Peyer's patch (tissue), 4 donors: Measurements from ENCODE around the gene PELI2. TPM values are rescaled to one million over a fixed set of nuclear protein-coding genes. Genes with fewer than 3 reads are reported as not detected.

Experiments
- DNase-seq, 3 donors: peaks; one replicate each; pipeline ENCODE4 v3.0.0-alpha.2; 2017 to 2019
- H3K27ac ChIP-seq, 4 donors: fragments of 200-600 bp; sonication (generic); one replicate each; pipeline ENCODE4 v1.5.1; 2016 to 2019
- H3K27me3 ChIP-seq, 2 donors: fragments of 200-600 bp; sonication (generic); one replicate each; pipeline ENCODE4 v1.5.1; 2019
- H3K36me3 ChIP-seq, 3 donors: fragments of 200-600 bp; sonication (generic); one replicate each; pipeline ENCODE4 v1.5.1; 2016 to 2019
- H3K4me1 ChIP-seq, 4 donors: fragments of 200-600 bp; sonication (generic); one replicate each; pipeline ENCODE4 v1.5.1; 2016 to 2019
- H3K4me3 ChIP-seq, 4 donors: fragments of 200-600 bp; sonication (generic); 1 replicate in 3 of 4; 2 replicates in 1 of 4; pipeline ENCODE4 v1.5.1; 2016 to 2019; ENCODE audit warnings: mild to moderate bottlenecking in 1 of 4
- H3K9me3 ChIP-seq, 4 donors: fragments of 200-600 bp; sonication (generic); one replicate each; pipeline ENCODE4 v1.5.1; 2016 to 2019; ENCODE audit warnings: mild to moderate bottlenecking in 1 of 4
- POLR2A ChIP-seq, 2 donors: fragments of 450-650 bp; IDR thresholded peaks; one replicate each; pipeline ENCODE4 v1.5.1; 2017; ENCODE audit warnings: antibody characterized with exemption in 2 of 2, mild to moderate bottlenecking in 2 of 2, moderate library complexity in 2 of 2
- total RNA-seq, 4 donors: library from RNA; depleted of rRNA; stranded (reverse); fragments of >200 nt; gene quantifications; one replicate each; pipeline ENCODE4 v1.1.0, GENCODE V29; 2016
- TF ChIP-seq, protein P1 (sequence below), 6 experiments: fragments of 450-650 bp in 4 of 6; fragments of 200-600 bp in 2 of 6; sonication (generic) in 1 of 6; IDR thresholded peaks; one replicate each; pipeline ENCODE4 v1.5.1; 2017 to 2019; ENCODE audit warnings: antibody characterized with exemption in 6 of 6, mild to moderate bottlenecking in 3 of 6, moderate library complexity in 1 of 6

The PELI2 gene
- total RNA-seq, 4 donors from 2014 or later: 15.2 to 28.9 (median 18.6) TPM

DNA sequence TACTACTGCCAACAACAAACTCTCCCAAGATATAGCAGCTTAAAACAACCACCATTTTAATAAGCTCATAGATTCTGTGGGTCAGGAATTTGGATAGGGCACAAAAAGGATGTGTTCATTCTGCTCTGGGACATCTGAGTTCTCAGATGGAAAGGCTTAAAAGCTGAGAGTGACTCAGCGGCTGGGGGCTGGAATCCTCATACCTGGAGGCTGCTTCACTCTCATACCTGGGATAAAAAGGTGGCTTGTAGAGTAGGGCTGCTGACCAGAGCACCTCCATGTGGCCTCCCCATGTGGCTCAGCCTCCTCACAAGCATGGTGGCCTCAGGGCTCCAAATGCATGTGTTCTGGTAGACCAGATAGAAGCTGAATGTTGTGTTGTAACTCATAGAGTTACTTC, 20.2 kb upstream of the PELI2 start:
- DNase-seq: no peak
- no peaks in the 10 kb centered on the region for H3K9me3 ChIP-seq
- no peaks in the 10 kb centered on the region for H3K36me3 ChIP-seq
- TF ChIP-seq, protein P1, sequence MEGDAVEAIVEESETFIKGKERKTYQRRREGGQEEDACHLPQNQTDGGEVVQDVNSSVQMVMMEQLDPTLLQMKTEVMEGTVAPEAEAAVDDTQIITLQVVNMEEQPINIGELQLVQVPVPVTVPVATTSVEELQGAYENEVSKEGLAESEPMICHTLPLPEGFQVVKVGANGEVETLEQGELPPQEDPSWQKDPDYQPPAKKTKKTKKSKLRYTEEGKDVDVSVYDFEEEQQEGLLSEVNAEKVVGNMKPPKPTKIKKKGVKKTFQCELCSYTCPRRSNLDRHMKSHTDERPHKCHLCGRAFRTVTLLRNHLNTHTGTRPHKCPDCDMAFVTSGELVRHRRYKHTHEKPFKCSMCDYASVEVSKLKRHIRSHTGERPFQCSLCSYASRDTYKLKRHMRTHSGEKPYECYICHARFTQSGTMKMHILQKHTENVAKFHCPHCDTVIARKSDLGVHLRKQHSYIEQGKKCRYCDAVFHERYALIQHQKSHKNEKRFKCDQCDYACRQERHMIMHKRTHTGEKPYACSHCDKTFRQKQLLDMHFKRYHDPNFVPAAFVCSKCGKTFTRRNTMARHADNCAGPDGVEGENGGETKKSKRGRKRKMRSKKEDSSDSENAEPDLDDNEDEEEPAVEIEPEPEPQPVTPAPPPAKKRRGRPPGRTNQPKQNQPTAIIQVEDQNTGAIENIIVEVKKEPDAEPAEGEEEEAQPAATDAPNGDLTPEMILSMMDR (IDR thresholded peaks at IDR 0.05): no peak
- TF ChIP-seq POLR2A (IDR thresholded peaks at IDR 0.05): no peak
- no peak overlapping the region for H3K27ac ChIP-seq
- no peak overlapping the region for H3K4me3 ChIP-seq
- H3K27me3 ChIP-seq: no peaks in the 10 kb centered on the region
- no peaks in the 10 kb centered on the region for H3K4me1 ChIP-seq

DNA sequence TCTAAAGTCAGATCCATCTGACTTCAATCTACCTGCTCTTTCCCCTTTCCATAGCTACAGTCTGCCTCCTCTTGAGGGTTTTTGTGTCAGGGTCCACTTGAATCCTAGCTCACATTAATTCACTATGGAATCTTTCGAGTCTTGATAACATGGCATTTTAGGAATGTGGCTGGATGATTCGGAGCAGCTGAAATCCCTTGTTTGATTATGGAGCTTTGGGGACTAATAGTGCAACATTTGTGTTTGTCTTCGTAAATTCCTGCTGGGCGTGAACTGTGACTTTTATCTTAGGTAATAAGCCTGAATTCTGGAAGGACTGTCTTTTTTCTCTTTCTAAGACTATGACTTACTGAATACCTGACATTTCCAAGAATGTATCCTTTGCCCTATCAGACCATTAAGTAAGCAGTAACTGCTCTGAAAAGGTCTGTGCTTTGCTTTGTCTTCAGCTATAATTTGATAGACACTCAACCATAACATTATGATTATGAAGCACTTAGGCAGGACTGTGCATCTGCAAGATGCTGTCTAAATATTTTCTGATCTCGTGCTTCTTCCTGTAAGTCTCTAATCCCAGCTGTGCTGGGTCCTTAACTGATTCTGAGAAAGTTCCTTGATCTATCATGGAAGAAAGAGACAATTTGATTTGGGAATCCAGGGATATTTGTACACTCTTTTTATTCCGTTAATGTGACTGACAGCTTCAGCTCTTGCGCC, 19.0 kb upstream of the PELI2 start:
- no peak overlapping the region for H3K4me3 ChIP-seq
- no peak for TF ChIP-seq POLR2A (IDR thresholded peaks at IDR 0.05)
- no peaks in the 10 kb centered on the region for H3K9me3 ChIP-seq
- no peaks in the 10 kb centered on the region for H3K36me3 ChIP-seq
- no peak for DNase-seq
- H3K27ac ChIP-seq: no peak overlapping the region
- H3K27me3 ChIP-seq: no peaks in the 10 kb centered on the region
- no peaks in the 10 kb centered on the region for H3K4me1 ChIP-seq

DNA sequence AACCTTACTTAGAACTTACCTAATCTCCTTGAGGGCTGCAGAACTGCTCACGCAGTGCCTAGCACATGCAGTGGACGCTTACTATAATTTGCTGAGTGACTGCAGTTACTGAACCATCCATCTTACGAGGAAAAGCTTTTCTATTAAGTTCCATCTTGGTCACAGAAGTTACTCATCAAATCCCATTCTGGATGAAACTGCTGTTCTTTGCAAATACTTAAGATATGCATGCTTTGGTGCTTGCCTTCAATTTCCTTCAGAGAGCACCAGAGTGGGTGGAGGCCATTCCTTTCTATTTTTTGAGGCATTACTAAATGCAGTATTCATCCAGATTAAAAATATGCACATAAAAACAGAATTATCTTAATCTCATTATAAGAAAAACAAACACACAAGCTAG, 17.7 kb upstream of the PELI2 start:
- Histone ChIP-seq H3K9me3 (no peaks in the 10 kb centered on the region), H3K27ac (no peak overlapping the region), H3K4me1 (no peaks in the 10 kb centered on the region), H3K36me3 (no peaks in the 10 kb centered on the region), H3K27me3 (no peaks in the 10 kb centered on the region), H3K4me3 (no peak overlapping the region)
- no peak for DNase-seq
- TF ChIP-seq, protein P1 (IDR thresholded peaks at IDR 0.05): no peak
- no peak for TF ChIP-seq POLR2A (IDR thresholded peaks at IDR 0.05)

DNA sequence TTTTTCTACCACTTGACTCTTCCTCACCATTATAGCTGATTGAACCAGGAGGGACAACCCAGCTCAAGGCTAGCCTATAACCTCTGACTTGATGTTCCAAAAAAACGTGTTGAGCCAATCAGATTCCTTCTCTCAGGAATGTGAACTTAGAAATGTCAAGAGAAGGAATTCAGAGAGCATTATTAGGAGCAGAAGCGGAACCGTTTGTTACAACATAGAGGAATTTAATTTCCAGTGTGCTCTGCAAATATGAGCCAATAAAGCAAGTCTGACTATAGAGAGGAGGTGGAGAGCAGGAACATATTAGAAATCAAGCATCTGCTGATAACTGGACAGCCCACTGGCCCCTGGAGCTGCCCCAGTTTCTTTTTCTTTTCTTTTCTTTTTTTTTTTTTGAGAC, 15.3 kb upstream of the PELI2 start:
- no peak overlapping the region for H3K27ac ChIP-seq
- TF ChIP-seq, protein P1 (IDR thresholded peaks at IDR 0.05): no peak
- TF ChIP-seq POLR2A (IDR thresholded peaks at IDR 0.05): no peak

DNA sequence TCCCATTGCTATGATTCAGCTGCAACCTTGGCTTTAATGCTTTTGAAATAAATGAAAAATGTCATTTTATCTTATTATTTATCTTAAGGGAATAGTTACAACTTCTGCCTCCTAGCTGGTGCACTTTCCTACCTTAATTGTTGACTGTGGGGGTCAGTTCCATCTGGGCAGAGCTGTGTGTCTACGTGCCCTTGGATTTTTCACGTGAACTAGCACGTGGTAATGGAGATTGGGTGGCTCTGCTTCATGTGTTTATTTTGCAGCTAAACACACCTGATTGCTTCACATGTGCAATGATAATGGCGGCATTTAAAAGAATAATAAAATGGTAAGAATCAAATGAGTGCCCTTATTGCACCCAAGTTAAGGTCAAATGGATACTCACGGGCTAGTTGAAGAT, 10.6 kb upstream of the PELI2 start:
- Histone ChIP-seq H3K4me1 (no peaks in the 10 kb centered on the region), H3K4me3 (no peak overlapping the region), H3K27me3 (no peaks in the 10 kb centered on the region), H3K27ac (no peak overlapping the region), H3K36me3 (no peaks in the 10 kb centered on the region), H3K9me3 (no peaks in the 10 kb centered on the region)
- TF ChIP-seq POLR2A (IDR thresholded peaks at IDR 0.05): no peak
- TF ChIP-seq, protein P1 (IDR thresholded peaks at IDR 0.05): no peak
- DNase-seq: no peak

More for the DNA sequence above, 15.3 kb upstream of the PELI2 start:
- no peak for DNase-seq
- Histone ChIP-seq H3K36me3 (no peaks in the 10 kb centered on the region), H3K27me3 (no peaks in the 10 kb centered on the region), H3K9me3 (no peaks in the 10 kb centered on the region), H3K4me1 (no peaks in the 10 kb centered on the region), H3K4me3 (no peak overlapping the region)

DNA sequence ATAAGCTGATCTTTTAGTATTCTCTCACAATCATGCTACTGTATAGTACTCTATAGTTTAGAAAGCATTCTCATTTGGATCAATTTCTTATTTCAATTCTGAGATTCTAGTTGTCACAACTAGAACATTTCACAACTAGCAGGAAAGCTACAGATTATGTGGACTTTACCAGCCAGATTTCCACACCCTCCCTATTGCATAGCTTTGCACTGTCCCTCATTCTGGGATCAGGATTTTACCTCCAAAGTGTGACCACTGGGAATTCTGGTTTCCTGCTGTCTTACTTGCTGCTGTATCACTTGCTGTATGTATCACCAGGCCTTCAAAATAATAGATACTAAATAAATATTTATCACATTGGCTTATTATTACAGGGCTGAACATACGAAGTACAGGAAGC, 10.2 kb upstream of the PELI2 start:
- no peak overlapping the region for H3K27ac ChIP-seq
- no peaks in the 10 kb centered on the region for H3K4me1 ChIP-seq
- no peak overlapping the region for H3K4me3 ChIP-seq
- H3K36me3 ChIP-seq: no peaks in the 10 kb centered on the region
- TF ChIP-seq POLR2A (IDR thresholded peaks at IDR 0.05): no peak
- TF ChIP-seq, protein P1 (IDR thresholded peaks at IDR 0.05): no peak
- H3K27me3 ChIP-seq: no peaks in the 10 kb centered on the region
- no peak for DNase-seq
- no peaks in the 10 kb centered on the region for H3K9me3 ChIP-seq
